Endothelial cell of umbilical vein (primary cell): ENCODE results near the gene TMEM270. TPM values are rescaled to one million over a fixed set of nuclear protein-coding genes. Genes with fewer than 3 reads are reported as not detected.

Experiments used
- BruUV-seq: library from RNA; stranded (reverse); fragments of 400-500 nt; replicated peaks from 2 replicates; lab custom pipeline; 2021; lab: Mats Ljungman, UMichigan
- CTCF ChIA-PET: fragments of 300-600, 350-600 bp; sonication (Branson Sonifier 250); formaldehyde crosslinking; loops from one replicate; lab custom pipeline; 2021; ENCODE audit warnings: antibody characterized with exemption, inconsistent platforms; lab: Charles Lee
- POLR2A ChIA-PET: fragments of 300-600, 350-600 bp; sonication (Branson Sonifier 250); formaldehyde crosslinking; loops from one replicate; lab custom pipeline; 2021; ENCODE audit warnings: antibody characterized with exemption, inconsistent platforms; lab: Charles Lee
- DNase-seq: peaks from one replicate; pipeline ENCODE4 v3.0.0-alpha.2; 2011; ENCODE audit warnings: low read depth, low spot score
- FAIRE-seq: peaks from 2 replicates; lab custom pipeline; 2011; peaks lifted over from hg19 to GRCh38; lab: Jason Lieb, UNC
- H2AFZ ChIP-seq: 2 replicates; pipeline ENCODE4 v1.6.0; 2012; ENCODE audit warnings: low read depth, low read length, control low read depth, inconsistent platforms
- H3K27ac ChIP-seq: 2 replicates; pipeline ENCODE4 v1.5.1; 2011; ENCODE audit warnings: low read depth, mild to moderate bottlenecking, control low read depth, low read length, moderate library complexity; ENCODE audit not compliant: insufficient read depth
- H3K27me3 ChIP-seq, 2 experiments: 2 replicates each; pipeline versions ENCODE4 v1.6.0 to v1.6.1; 2011; ENCODE audit warnings: low read length in 2 of 2, mixed read lengths in 1 of 2; ENCODE audit not compliant: control insufficient read depth in 2 of 2, insufficient read depth in 2 of 2
- H3K36me3 ChIP-seq, 2 experiments: 2 replicates in 1 of 2; 3 replicates in 1 of 2; pipeline ENCODE4 v1.5.1; 2011; ENCODE audit warnings: low read length in 2 of 2, mild to moderate bottlenecking in 1 of 2, moderate library complexity in 1 of 2; ENCODE audit not compliant: control insufficient read depth in 2 of 2, insufficient read depth in 2 of 2; ENCODE audit errors: extremely low read depth in 1 of 2
- H3K4me1 ChIP-seq: 3 replicates; pipeline ENCODE4 v1.5.1; 2011; ENCODE audit warnings: mild to moderate bottlenecking, low read length; ENCODE audit not compliant: control insufficient read depth, insufficient read depth; ENCODE audit errors: extremely low read depth
- H3K4me2 ChIP-seq: 2 replicates; pipeline ENCODE4 v1.6.1; 2011; ENCODE audit warnings: low read length, control low read depth, mixed read lengths; ENCODE audit not compliant: insufficient read depth
- H3K4me3 ChIP-seq, 3 experiments: fragments of 200-600 bp in 1 of 3; sonication (generic), shearing (Covaris generic) in 1 of 3; replicated peaks in 1 of 3; 2 replicates each; pipeline ENCODE4 v1.5.1; 2011 to 2016; ENCODE audit warnings: control low read depth in 3 of 3, low read length in 3 of 3, mild to moderate bottlenecking in 2 of 3, inconsistent platforms in 1 of 3, low read depth in 1 of 3, moderate library complexity in 1 of 3; ENCODE audit not compliant: insufficient read depth in 1 of 3
- H3K79me2 ChIP-seq: 2 replicates; pipeline ENCODE4 v1.6.0; 2012; ENCODE audit warnings: low read length, inconsistent platforms; ENCODE audit not compliant: control insufficient read depth, insufficient read depth
- H3K9ac ChIP-seq: replicated peaks from 2 replicates; pipeline ENCODE3; 2011; ENCODE audit warnings: low read length, control low read depth; ENCODE audit not compliant: insufficient read depth; ENCODE audit errors: extremely low read depth
- H3K9me1 ChIP-seq: replicated peaks from 3 replicates; pipeline ENCODE4 v1.6.0; 2011; ENCODE audit warnings: mild to moderate bottlenecking, low read length; ENCODE audit not compliant: control insufficient read depth, insufficient read depth; ENCODE audit errors: extremely low read depth
- H3K9me3 ChIP-seq: replicated peaks from 2 replicates; pipeline ENCODE4 v1.5.1; 2012; ENCODE audit warnings: low read length, inconsistent platforms; ENCODE audit not compliant: control insufficient read depth, insufficient read depth
- H4K20me1 ChIP-seq: replicated peaks from 2 replicates; pipeline ENCODE3; 2011; ENCODE audit warnings: mild to moderate bottlenecking, low read length; ENCODE audit not compliant: control insufficient read depth, insufficient read depth; ENCODE audit errors: extremely low read depth
- CTCF ChIP-seq, 2 donors: IDR thresholded peaks; 1 replicate in 1 of 2; 2 replicates in 1 of 2; pipeline ENCODE4 v1.5.1; 2011; ENCODE audit warnings: low read length in 2 of 2, mild to moderate bottlenecking in 2 of 2, moderate library complexity in 2 of 2, control low read depth in 1 of 2, inconsistent platforms in 1 of 2, low read depth in 1 of 2; ENCODE audit not compliant: insufficient read depth in 1 of 2; ENCODE audit errors: extremely low read depth in 1 of 2
- EZH2 ChIP-seq: IDR thresholded peaks from 2 replicates; pipeline ENCODE4 v1.6.1; 2012; ENCODE audit warnings: borderline replicate concordance, low read depth, mild to moderate bottlenecking, moderate library complexity, low read length, inconsistent platforms; ENCODE audit not compliant: severe bottlenecking
- FOS ChIP-seq: IDR thresholded peaks from 2 replicates; pipeline ENCODE4 v1.6.1; 2011; ENCODE audit warnings: mild to moderate bottlenecking, low read length, moderate library complexity, borderline replicate concordance; ENCODE audit not compliant: insufficient read depth
- GATA2 ChIP-seq: IDR thresholded peaks from 2 replicates; pipeline ENCODE4 v1.7.0; 2011; ENCODE audit warnings: low read depth, mild to moderate bottlenecking, moderate library complexity, mixed read lengths, low read length; ENCODE audit not compliant: insufficient read length, insufficient read depth
- JUN ChIP-seq: IDR thresholded peaks from 2 replicates; pipeline ENCODE4 v1.6.1; 2011; ENCODE audit warnings: borderline replicate concordance, low read depth; ENCODE audit not compliant: insufficient read length, insufficient read depth
- MAX ChIP-seq: IDR thresholded peaks from 2 replicates; pipeline ENCODE4 v1.6.1; 2011; ENCODE audit not compliant: insufficient read depth, insufficient read length
- MYC ChIP-seq: IDR thresholded peaks from one replicate; pipeline ENCODE4 v1.6.1; 2011; ENCODE audit warnings: mild to moderate bottlenecking, low read depth, low read length
- POLR2A ChIP-seq: IDR thresholded peaks from 2 replicates; pipeline ENCODE4 v1.6.1; 2012; ENCODE audit warnings: low read depth, mild to moderate bottlenecking, control low read depth, low read length
- POLR2AphosphoS5 ChIP-seq: IDR thresholded peaks from 2 replicates; pipeline ENCODE4 v1.6.1; 2012; ENCODE audit warnings: low read depth, mild to moderate bottlenecking, control low read depth, low read length, moderate library complexity; ENCODE audit not compliant: insufficient read depth
- dilution Hi-C: fragments of 300-500 bp; cut with MboI; formaldehyde crosslinking; loops from one replicate; pipeline ENCODE4 v1.15.0; 2019; ENCODE audit warnings: low sequenced_read_pairs; ENCODE audit not compliant: extremely low pct_ligation_motif_present
- intact Hi-C: fragments of 100-400 bp; cut with micrococcal nuclease; formaldehyde crosslinking; loops from one replicate; pipeline ENCODE4 v1.10.0; 2022
- polyA plus RNA-seq, 4 experiments: library from polyadenylated mRNA; depleted of rRNA in 3 of 4; stranded (reverse) in 3 of 4; unstranded in 1 of 4; fragments of >200 nt; gene quantifications; 2 replicates each; pipeline versions ENCODE4 v1.2.1 to v1.2.3, GENCODE V29; 2011 to 2012; ENCODE audit warnings: missing spikeins in 1 of 4
- total RNA-seq: library from RNA; stranded (reverse); gene quantifications from 2 replicates; pipeline ENCODE4 v1.2.3, GENCODE V29; 2021

The TMEM270 gene
- total and polyA plus RNA-seq, 2 donors (not counting 3 experiments of a cell fraction or from before 2014, with no cell fraction given), result not detected

- Histone ChIP-seq H3K4me1 (no peaks in the 10 kb centered on the region), H2AFZ (no peak overlapping the region), H3K27me3 (no peaks in the 10 kb centered on the region), H4K20me1 (no peaks in the 10 kb centered on the region), H3K9me3 (no peaks in the 10 kb centered on the region), H3K4me3 (no peak overlapping the region), H3K4me2 (no peak overlapping the region), H3K27ac (no peak overlapping the region), H3K9ac (no peak overlapping the region), H3K79me2 (no peaks in the 10 kb centered on the region), H3K36me3 (no peaks in the 10 kb centered on the region), H3K9me1 (no peaks in the 10 kb centered on the region)
- DNase-seq (no peak), FAIRE-seq (no peak)
- CTCF ChIA-PET, result no interaction called here
- intact Hi-C loops (no loop called here), dilution Hi-C loops (no loop called here)
- POLR2A ChIA-PET, result interaction anchor here (0.7 kb wide), 1 partner anchor 657 kb away, joined by 3 read pairs; no protein-coding TSS in a partner anchor
- TF ChIP-seq POLR2AphosphoS5 (no peak), FOS (no peak), EZH2 (no peak), JUN (no peak), MYC (no peak), CTCF (IDR thresholded peaks at IDR 0.05; ENCODE audit: extremely low read depth in 1 of 2, insufficient read depth in 1 of 2, low read depth in 1 of 2, low read length in 2 of 2) (no peak), MAX (no peak), POLR2A (no peak), GATA2 (no peak)
- no TSS peak for BruUV-seq
These were observed 42.6 kb downstream of the TMEM270 start for GRCh38 chr7:73903321-73904218.
